Effector memory CD8-positive, alpha-beta T cell (primary cell): ENCODE measurements around the gene FBN1.

ENCODE experiments used
- ATAC-seq: fragments of 150-1000 bp; cut with Tn5 transposase; replicated peaks from 2 replicates; pipeline ENCODE4 v1.10.0; 2021; ENCODE audit warnings: mild to moderate bottlenecking, moderate library complexity
- DNase-seq, 3 experiments: peaks; one replicate each; pipeline ENCODE4 v3.0.0; 2021
- H3K27ac Mint-ChIP-seq, 2 donors: one replicate each; pipeline ENCODE4 v1.8.0; 2022; ENCODE audit warnings: mild to moderate bottlenecking in 2 of 2, mixed read lengths in 2 of 2, moderate library complexity in 2 of 2
- H3K27me3 Mint-ChIP-seq, 2 donors: one replicate each; pipeline ENCODE4 v1.8.0; 2022; ENCODE audit warnings: mixed read lengths in 2 of 2
- H3K36me3 Mint-ChIP-seq: one replicate; pipeline ENCODE4 v1.8.0; 2022; ENCODE audit warnings: mild to moderate bottlenecking, moderate library complexity, mixed read lengths; ENCODE audit not compliant: insufficient read depth
- H3K4me1 Mint-ChIP-seq, 2 donors: one replicate each; pipeline ENCODE4 v1.8.0; 2022; ENCODE audit warnings: low read depth in 2 of 2, mixed read lengths in 2 of 2
- H3K4me3 Mint-ChIP-seq, 2 donors: one replicate each; pipeline ENCODE4 v1.8.0; 2022; ENCODE audit warnings: mild to moderate bottlenecking in 2 of 2, mixed read lengths in 2 of 2, moderate library complexity in 2 of 2
- H3K9me3 Mint-ChIP-seq, 2 donors: one replicate each; pipeline ENCODE4 v1.8.0; 2022; ENCODE audit warnings: mixed read lengths in 2 of 2

Gene FBN1

GRCh38 chr15:48540756-48541155, 104.8 kb downstream of the FBN1 start:
- Mint-ChIP-seq H3K9me3 (peaks cover 2 to 6% of the 10 kb centered on the region in 2 donors), H3K27me3 (peaks cover 11 to 20% of the 10 kb centered on the region in 2 donors)

GRCh38 chr15:48538941-48539340, 106.6 kb downstream of the FBN1 start:
- Mint-ChIP-seq H3K27ac (no peak overlapping the region), H3K36me3 (no peaks in the 10 kb centered on the region), H3K4me3 (no peak overlapping the region), H3K9me3 (peaks cover 2 to 6% of the 10 kb centered on the region in 2 donors), H3K27me3 (peaks cover 11 to 27% of the 10 kb centered on the region in 2 donors), H3K4me1 (peaks cover 0 to 3% of the 10 kb centered on the region in 2 donors)
- ATAC-seq (no peak), DNase-seq (no peak)

More at GRCh38 chr15:48540756-48541155, 104.8 kb downstream of the FBN1 start:
- DNase-seq (no peak), ATAC-seq (no peak)
- no peak overlapping the region for H3K4me3 Mint-ChIP-seq
- no peaks in the 10 kb centered on the region for H3K36me3 Mint-ChIP-seq
- H3K27ac Mint-ChIP-seq, result no peak overlapping the region
- peaks cover 0 to 3% of the 10 kb centered on the region in 2 donors for H3K4me1 Mint-ChIP-seq

- DNase-seq (no peak), ATAC-seq (no peak)
- Mint-ChIP-seq H3K27me3 (peaks cover 11 to 18% of the 10 kb centered on the region in 2 donors), H3K36me3 (no peaks in the 10 kb centered on the region), H3K27ac (no peak overlapping the region), H3K9me3 (peaks cover 0 to 6% of the 10 kb centered on the region in 2 donors), H3K4me3 (no peak overlapping the region), H3K4me1 (peaks cover 0 to 3% of the 10 kb centered on the region in 2 donors)
Observed at GRCh38 chr15:48537271-48538113, 108.0 kb downstream of the FBN1 start.

- H3K36me3 Mint-ChIP-seq, result no peaks in the 10 kb centered on the region
- H3K9me3 Mint-ChIP-seq, result peaks cover 0 to 6% of the 10 kb centered on the region in 2 donors
- H3K4me1 Mint-ChIP-seq, result peaks cover 0 to 3% of the 10 kb centered on the region in 2 donors
- peaks cover 11 to 17% of the 10 kb centered on the region in 2 donors for H3K27me3 Mint-ChIP-seq
- no peak overlapping the region for H3K4me3 Mint-ChIP-seq
- DNase-seq (no peak), ATAC-seq (no peak)
- H3K27ac Mint-ChIP-seq, result no peak overlapping the region
Observed at GRCh38 chr15:48536681-48537091, 108.8 kb downstream of the FBN1 start.

GRCh38 chr15:48533982-48534381, 111.5 kb downstream of the FBN1 start:
- Mint-ChIP-seq H3K9me3 (peaks cover 0 to 1% of the 10 kb centered on the region in 2 donors), H3K27me3 (peaks cover 4 to 13% of the 10 kb centered on the region in 2 donors), H3K4me3 (no peak overlapping the region), H3K36me3 (no peaks in the 10 kb centered on the region), H3K27ac (no peak overlapping the region), H3K4me1 (peaks cover 0 to under 1% of the 10 kb centered on the region in 2 donors)
- DNase-seq, result no peak
- no peak for ATAC-seq

GRCh38 chr15:48532946-48533345, 112.6 kb downstream of the FBN1 start:
- Mint-ChIP-seq H3K36me3 (no peaks in the 10 kb centered on the region), H3K9me3 (no peaks in the 10 kb centered on the region), H3K27ac (no peak overlapping the region), H3K27me3 (peaks cover 0 to 11% of the 10 kb centered on the region in 2 donors), H3K4me3 (no peak overlapping the region), H3K4me1 (no peaks in the 10 kb centered on the region)
- DNase-seq (no peak), ATAC-seq (no peak)

GRCh38 chr15:48530528-48530927, 115.0 kb downstream of the FBN1 start:
- Mint-ChIP-seq H3K27ac (no peak overlapping the region), H3K4me3 (no peak overlapping the region), H3K36me3 (no peaks in the 10 kb centered on the region), H3K9me3 (no peaks in the 10 kb centered on the region), H3K27me3 (peaks cover 6% of the 10 kb centered on the region in 2 donors), H3K4me1 (no peaks in the 10 kb centered on the region)
- ATAC-seq (no peak), DNase-seq (no peak)

- H3K36me3 Mint-ChIP-seq, result no peaks in the 10 kb centered on the region
- no peaks in the 10 kb centered on the region for H3K4me1 Mint-ChIP-seq
Observed at GRCh38 chr15:48528921-48529320, 116.6 kb downstream of the FBN1 start.

GRCh38 chr15:48527517-48527916, 118.0 kb downstream of the FBN1 start:
- Mint-ChIP-seq H3K27ac (no peak overlapping the region), H3K27me3 (peaks cover 6 to 10% of the 10 kb centered on the region in 2 donors), H3K4me3 (no peak overlapping the region), H3K9me3 (no peaks in the 10 kb centered on the region), H3K4me1 (no peaks in the 10 kb centered on the region), H3K36me3 (no peaks in the 10 kb centered on the region)
- ATAC-seq (no peak), DNase-seq (no peak)

More at GRCh38 chr15:48528921-48529320, 116.6 kb downstream of the FBN1 start:
- Mint-ChIP-seq H3K9me3 (no peaks in the 10 kb centered on the region), H3K27me3 (peaks cover 6 to 7% of the 10 kb centered on the region in 2 donors), H3K4me3 (no peak overlapping the region), H3K27ac (no peak overlapping the region)
- no peak for ATAC-seq
- no peak for DNase-seq

- ATAC-seq (no peak), DNase-seq (no peak)
- H3K4me1 Mint-ChIP-seq, result no peaks in the 10 kb centered on the region
- H3K27me3 Mint-ChIP-seq, result peaks cover 10 to 21% of the 10 kb centered on the region in 2 donors
- no peak overlapping the region for H3K27ac Mint-ChIP-seq
- no peak overlapping the region for H3K4me3 Mint-ChIP-seq
- no peaks in the 10 kb centered on the region for H3K36me3 Mint-ChIP-seq
- no peaks in the 10 kb centered on the region for H3K9me3 Mint-ChIP-seq
Observed at GRCh38 chr15:48522911-48523310, 122.6 kb downstream of the FBN1 start.

- no peaks in the 10 kb centered on the region for H3K4me1 Mint-ChIP-seq
- DNase-seq (no peak), ATAC-seq (no peak)
- peaks cover 12 to 19% of the 10 kb centered on the region in 2 donors for H3K27me3 Mint-ChIP-seq
- no peak overlapping the region for H3K4me3 Mint-ChIP-seq
- no peaks in the 10 kb centered on the region for H3K9me3 Mint-ChIP-seq
- no peaks in the 10 kb centered on the region for H3K36me3 Mint-ChIP-seq
- H3K27ac Mint-ChIP-seq, result no peak overlapping the region
Observed at GRCh38 chr15:48522123-48522522, 123.4 kb downstream of the FBN1 start.

GRCh38 chr15:48520376-48521155, 124.9 kb downstream of the FBN1 start:
- Mint-ChIP-seq H3K4me1 (no peaks in the 10 kb centered on the region), H3K9me3 (no peaks in the 10 kb centered on the region), H3K4me3 (no peak overlapping the region), H3K36me3 (no peaks in the 10 kb centered on the region), H3K27me3 (peaks cover 15 to 17% of the 10 kb centered on the region in 2 donors), H3K27ac (no peak overlapping the region)
- no peak for ATAC-seq
- no peak for DNase-seq

- no peaks in the 10 kb centered on the region for H3K36me3 Mint-ChIP-seq
- ATAC-seq, result no peak
- H3K9me3 Mint-ChIP-seq, result no peaks in the 10 kb centered on the region
- no peak overlapping the region for H3K27ac Mint-ChIP-seq
- H3K4me3 Mint-ChIP-seq, result no peak overlapping the region
- no peaks in the 10 kb centered on the region for H3K4me1 Mint-ChIP-seq
- H3K27me3 Mint-ChIP-seq, result peaks cover 5 to 22% of the 10 kb centered on the region in 2 donors
- DNase-seq, result no peak
Observed at GRCh38 chr15:48516121-48516520, 129.4 kb downstream of the FBN1 start.
